NCI-H2196 treated with DMSO at 0.1 percent for 48 hours (cell line): ENCODE data around the gene SLC7A9.

Experiments used
- DNase-seq: peaks from one replicate; lab custom pipeline; 2025; ENCODE audit not compliant: unreplicated experiment; lab: John Stamatoyannopoulos, UW

SLC7A9 gene

GRCh38 chr19:32869369-32869965 is at the start of gene SLC7A9:
SLC7A9 (minus strand) TSS chr19:32869767; CDS start chr19:32868534, 1,233 bp downstream.
- DNase-seq = no peak

- no peak for DNase-seq
Measured at GRCh38 chr19:32919365-32919764, 49.8 kb upstream of the SLC7A9 start.

- DNase-seq = no peak
Measured at GRCh38 chr19:32917616-32917996, 48.0 kb upstream of the SLC7A9 start.

GRCh38 chr19:32916969-32917615 is 47.5 kb upstream of the SLC7A9 start:
- DNase-seq = no peak

- DNase-seq = no peak
Measured at GRCh38 chr19:32914879-32915660, 45.5 kb upstream of the SLC7A9 start.

GRCh38 chr19:32911467-32911866 is 41.9 kb upstream of the SLC7A9 start:
- no peak for DNase-seq

- DNase-seq = no peak
Measured at GRCh38 chr19:32910874-32911273, 41.3 kb upstream of the SLC7A9 start.

GRCh38 chr19:32910094-32910493 is 40.5 kb upstream of the SLC7A9 start:
- no peak for DNase-seq

- no peak for DNase-seq
Measured at GRCh38 chr19:32909257-32909656, 39.7 kb upstream of the SLC7A9 start.

GRCh38 chr19:32908641-32909190 is 39.1 kb upstream of the SLC7A9 start:
- no peak for DNase-seq

- DNase-seq = no peak
Measured at GRCh38 chr19:32902448-32902847, 32.9 kb upstream of the SLC7A9 start.

- no peak for DNase-seq
Measured at GRCh38 chr19:32901504-32902161, 32.1 kb upstream of the SLC7A9 start.

- no peak for DNase-seq
Measured at GRCh38 chr19:32896516-32897214, 27.1 kb upstream of the SLC7A9 start.

GRCh38 chr19:32895384-32895783 is 25.8 kb upstream of the SLC7A9 start:
- DNase-seq = no peak

GRCh38 chr19:32891609-32892008 is 22.0 kb upstream of the SLC7A9 start:
- DNase-seq = no peak

GRCh38 chr19:32890841-32891240 is 21.3 kb upstream of the SLC7A9 start:
- no peak for DNase-seq

- DNase-seq = no peak
Measured at GRCh38 chr19:32890326-32890725, 20.8 kb upstream of the SLC7A9 start.

- DNase-seq = no peak
Measured at GRCh38 chr19:32889137-32889934, 19.8 kb upstream of the SLC7A9 start.

- no peak for DNase-seq
Measured at GRCh38 chr19:32887572-32888215, 18.1 kb upstream of the SLC7A9 start.
